ENCODE data around the gene OSR1.

DNA sequence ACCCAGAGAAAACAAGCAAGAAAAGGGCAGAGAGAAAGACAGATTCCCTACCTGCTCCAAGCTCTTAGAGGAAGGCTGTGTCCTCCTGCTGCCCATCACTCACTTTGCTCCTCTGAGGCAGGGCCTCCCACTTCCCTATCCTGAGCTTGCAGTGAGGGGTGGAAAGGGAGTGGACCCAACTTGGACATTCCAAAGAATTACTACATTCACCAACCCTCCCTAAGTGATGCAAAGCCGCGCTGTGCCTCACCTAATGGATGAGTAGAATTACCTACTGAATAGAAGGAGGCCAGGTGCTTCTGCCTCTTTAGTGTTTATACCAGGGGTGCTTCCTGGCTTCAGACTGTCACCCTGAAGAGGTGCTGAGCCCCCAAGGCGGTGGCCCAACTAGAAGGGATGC, 5.6 kb upstream of the OSR1 start:
- TF ChIP-seq, protein P1, sequence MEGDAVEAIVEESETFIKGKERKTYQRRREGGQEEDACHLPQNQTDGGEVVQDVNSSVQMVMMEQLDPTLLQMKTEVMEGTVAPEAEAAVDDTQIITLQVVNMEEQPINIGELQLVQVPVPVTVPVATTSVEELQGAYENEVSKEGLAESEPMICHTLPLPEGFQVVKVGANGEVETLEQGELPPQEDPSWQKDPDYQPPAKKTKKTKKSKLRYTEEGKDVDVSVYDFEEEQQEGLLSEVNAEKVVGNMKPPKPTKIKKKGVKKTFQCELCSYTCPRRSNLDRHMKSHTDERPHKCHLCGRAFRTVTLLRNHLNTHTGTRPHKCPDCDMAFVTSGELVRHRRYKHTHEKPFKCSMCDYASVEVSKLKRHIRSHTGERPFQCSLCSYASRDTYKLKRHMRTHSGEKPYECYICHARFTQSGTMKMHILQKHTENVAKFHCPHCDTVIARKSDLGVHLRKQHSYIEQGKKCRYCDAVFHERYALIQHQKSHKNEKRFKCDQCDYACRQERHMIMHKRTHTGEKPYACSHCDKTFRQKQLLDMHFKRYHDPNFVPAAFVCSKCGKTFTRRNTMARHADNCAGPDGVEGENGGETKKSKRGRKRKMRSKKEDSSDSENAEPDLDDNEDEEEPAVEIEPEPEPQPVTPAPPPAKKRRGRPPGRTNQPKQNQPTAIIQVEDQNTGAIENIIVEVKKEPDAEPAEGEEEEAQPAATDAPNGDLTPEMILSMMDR (IDR thresholded peaks at IDR 0.05), result no peak
- TF ChIP-seq, protein P2, sequence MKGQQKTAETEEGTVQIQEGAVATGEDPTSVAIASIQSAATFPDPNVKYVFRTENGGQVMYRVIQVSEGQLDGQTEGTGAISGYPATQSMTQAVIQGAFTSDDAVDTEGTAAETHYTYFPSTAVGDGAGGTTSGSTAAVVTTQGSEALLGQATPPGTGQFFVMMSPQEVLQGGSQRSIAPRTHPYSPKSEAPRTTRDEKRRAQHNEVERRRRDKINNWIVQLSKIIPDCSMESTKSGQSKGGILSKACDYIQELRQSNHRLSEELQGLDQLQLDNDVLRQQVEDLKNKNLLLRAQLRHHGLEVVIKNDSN (IDR thresholded peaks at IDR 0.05; ENCODE audit: borderline replicate concordance, low read depth), result no peak
- TF ChIP-seq YY1 (IDR thresholded peaks at IDR 0.05; ENCODE audit: low read depth), result no peak
- no peak for TF ChIP-seq EP300 (IDR thresholded peaks at IDR 0.05; ENCODE audit: borderline replicate concordance in 1 of 2, low read depth in 1 of 2, low read length in 1 of 2)
- TF ChIP-seq FOXJ3 (CRISPR knock-in tag; IDR thresholded peaks at IDR 0.05), result no peak
- TF ChIP-seq, protein P3, sequence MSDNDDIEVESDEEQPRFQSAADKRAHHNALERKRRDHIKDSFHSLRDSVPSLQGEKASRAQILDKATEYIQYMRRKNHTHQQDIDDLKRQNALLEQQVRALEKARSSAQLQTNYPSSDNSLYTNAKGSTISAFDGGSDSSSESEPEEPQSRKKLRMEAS (IDR thresholded peaks at IDR 0.05; ENCODE audit: low read depth), result no peak
- TF ChIP-seq, protein P4, sequence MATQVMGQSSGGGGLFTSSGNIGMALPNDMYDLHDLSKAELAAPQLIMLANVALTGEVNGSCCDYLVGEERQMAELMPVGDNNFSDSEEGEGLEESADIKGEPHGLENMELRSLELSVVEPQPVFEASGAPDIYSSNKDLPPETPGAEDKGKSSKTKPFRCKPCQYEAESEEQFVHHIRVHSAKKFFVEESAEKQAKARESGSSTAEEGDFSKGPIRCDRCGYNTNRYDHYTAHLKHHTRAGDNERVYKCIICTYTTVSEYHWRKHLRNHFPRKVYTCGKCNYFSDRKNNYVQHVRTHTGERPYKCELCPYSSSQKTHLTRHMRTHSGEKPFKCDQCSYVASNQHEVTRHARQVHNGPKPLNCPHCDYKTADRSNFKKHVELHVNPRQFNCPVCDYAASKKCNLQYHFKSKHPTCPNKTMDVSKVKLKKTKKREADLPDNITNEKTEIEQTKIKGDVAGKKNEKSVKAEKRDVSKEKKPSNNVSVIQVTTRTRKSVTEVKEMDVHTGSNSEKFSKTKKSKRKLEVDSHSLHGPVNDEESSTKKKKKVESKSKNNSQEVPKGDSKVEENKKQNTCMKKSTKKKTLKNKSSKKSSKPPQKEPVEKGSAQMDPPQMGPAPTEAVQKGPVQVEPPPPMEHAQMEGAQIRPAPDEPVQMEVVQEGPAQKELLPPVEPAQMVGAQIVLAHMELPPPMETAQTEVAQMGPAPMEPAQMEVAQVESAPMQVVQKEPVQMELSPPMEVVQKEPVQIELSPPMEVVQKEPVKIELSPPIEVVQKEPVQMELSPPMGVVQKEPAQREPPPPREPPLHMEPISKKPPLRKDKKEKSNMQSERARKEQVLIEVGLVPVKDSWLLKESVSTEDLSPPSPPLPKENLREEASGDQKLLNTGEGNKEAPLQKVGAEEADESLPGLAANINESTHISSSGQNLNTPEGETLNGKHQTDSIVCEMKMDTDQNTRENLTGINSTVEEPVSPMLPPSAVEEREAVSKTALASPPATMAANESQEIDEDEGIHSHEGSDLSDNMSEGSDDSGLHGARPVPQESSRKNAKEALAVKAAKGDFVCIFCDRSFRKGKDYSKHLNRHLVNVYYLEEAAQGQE (IDR thresholded peaks at IDR 0.05; ENCODE audit: low read depth, low read length), result no peak
- TF ChIP-seq NRF1 (IDR thresholded peaks at IDR 0.05; ENCODE audit: low read depth, low read length), result no peak
- no peak for TF ChIP-seq RCOR1 (IDR thresholded peaks at IDR 0.05; ENCODE audit: low read length)
- TF ChIP-seq MXI1 (IDR thresholded peaks at IDR 0.05; ENCODE audit: low read depth, low read length), result no peak
- no peak for TF ChIP-seq POLR2AphosphoS5 (IDR thresholded peaks at IDR 0.05; ENCODE audit: low read depth, low read length)
- TF ChIP-seq, protein P5, sequence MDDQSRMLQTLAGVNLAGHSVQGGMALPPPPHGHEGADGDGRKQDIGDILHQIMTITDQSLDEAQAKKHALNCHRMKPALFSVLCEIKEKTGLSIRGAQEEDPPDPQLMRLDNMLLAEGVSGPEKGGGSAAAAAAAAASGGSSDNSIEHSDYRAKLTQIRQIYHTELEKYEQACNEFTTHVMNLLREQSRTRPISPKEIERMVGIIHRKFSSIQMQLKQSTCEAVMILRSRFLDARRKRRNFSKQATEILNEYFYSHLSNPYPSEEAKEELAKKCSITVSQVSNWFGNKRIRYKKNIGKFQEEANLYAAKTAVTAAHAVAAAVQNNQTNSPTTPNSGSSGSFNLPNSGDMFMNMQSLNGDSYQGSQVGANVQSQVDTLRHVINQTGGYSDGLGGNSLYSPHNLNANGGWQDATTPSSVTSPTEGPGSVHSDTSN (IDR thresholded peaks at IDR 0.05), result no peak
- no peak for TF ChIP-seq GATA2 (CRISPR knock-in tag; IDR thresholded peaks at IDR 0.05)
- no peak for TF ChIP-seq FOSL2 (IDR thresholded peaks at IDR 0.05; ENCODE audit: borderline replicate concordance, low read depth)

All from SK-N-SH (cell line).